Gastroesophageal sphincter (tissue), 4 donors: ENCODE data around the gene COX6B1. TPM values are rescaled to one million over a fixed set of nuclear protein-coding genes. Genes with fewer than 3 reads are reported as not detected.
"Not testable (repeated sequence)": the region's sequence is repeated elsewhere in the genome, so short reads cannot be mapped to it uniquely, and the experiment has no call there.

ENCODE experiments used
- ATAC-seq: fragments of 150-250 bp; one replicate; pipeline ENCODE4 v1.9.1; 2016; ENCODE audit warnings: mild to moderate bottlenecking, moderate library complexity
- H3K27ac ChIP-seq, 4 donors: fragments of 200-600 bp; sonication (generic) in 3 of 4; 1 replicate in 3 of 4; 2 replicates in 1 of 4; pipeline ENCODE4 v1.5.1; 2016 to 2019
- H3K27me3 ChIP-seq: fragments of 200-600 bp; sonication (generic); one replicate; pipeline ENCODE4 v1.5.1; 2019
- H3K36me3 ChIP-seq, 2 donors: fragments of 200-600 bp; sonication (generic); one replicate each; pipeline ENCODE4 v1.5.1; 2019; ENCODE audit warnings: control low read depth in 1 of 2
- H3K4me1 ChIP-seq, 3 donors: fragments of 200-600 bp; sonication (generic); 1 replicate in 2 of 3; 2 replicates in 1 of 3; pipeline ENCODE4 v1.5.1; 2016 to 2019; ENCODE audit warnings: control low read depth in 2 of 3
- H3K4me3 ChIP-seq, 2 donors: fragments of 200-600 bp; sonication (generic); one replicate each; pipeline ENCODE4 v1.5.1; 2019; ENCODE audit warnings: mild to moderate bottlenecking in 1 of 2, moderate library complexity in 1 of 2
- H3K9me3 ChIP-seq, 3 donors: fragments of 200-600 bp; sonication (generic); one replicate each; pipeline ENCODE4 v1.5.1; 2017 to 2019; ENCODE audit warnings: control low read depth in 2 of 3
- EP300 ChIP-seq: sonication (generic); formaldehyde crosslinking; IDR thresholded peaks from one replicate; pipeline ENCODE4 v1.6.1; 2017; ENCODE audit warnings: antibody characterized with exemption, mild to moderate bottlenecking
- POLR2A ChIP-seq, 2 donors: fragments of 450-650 bp; IDR thresholded peaks; one replicate each; pipeline ENCODE4 v1.6.1; 2017; ENCODE audit warnings: antibody characterized with exemption in 2 of 2, mild to moderate bottlenecking in 2 of 2, moderate library complexity in 1 of 2
- POLR2AphosphoS5 ChIP-seq: sonication (generic); formaldehyde crosslinking; IDR thresholded peaks from one replicate; pipeline ENCODE4 v1.6.1; 2017; ENCODE audit warnings: antibody characterized with exemption
- WGBS, 2 donors: methylation state at CpG; one replicate each; pipeline ENCODE4 v1.1.5; 2018; ENCODE audit warnings: low coverage in 1 of 2; 5-methylcytosine and 5-hydroxymethylcytosine counted together
- total RNA-seq, 4 donors: library from RNA; depleted of rRNA; stranded (reverse); fragments of >200 nt; gene quantifications; one replicate each; pipeline ENCODE4 v1.1.0, GENCODE V29; 2016
- TF ChIP-seq, protein P1 (sequence below), 4 experiments: fragments of 200-600 bp in 2 of 4; fragments of 450-650 bp in 2 of 4; sonication (generic) in 1 of 4; IDR thresholded peaks; one replicate each; pipeline ENCODE4 v1.5.1; 2017 to 2019; ENCODE audit warnings: antibody characterized with exemption in 4 of 4, mild to moderate bottlenecking in 2 of 4, moderate library complexity in 2 of 4

The COX6B1 gene
- total RNA-seq, 4 donors from 2014 or later, result 403 to 607 (median 414) TPM

DNA sequence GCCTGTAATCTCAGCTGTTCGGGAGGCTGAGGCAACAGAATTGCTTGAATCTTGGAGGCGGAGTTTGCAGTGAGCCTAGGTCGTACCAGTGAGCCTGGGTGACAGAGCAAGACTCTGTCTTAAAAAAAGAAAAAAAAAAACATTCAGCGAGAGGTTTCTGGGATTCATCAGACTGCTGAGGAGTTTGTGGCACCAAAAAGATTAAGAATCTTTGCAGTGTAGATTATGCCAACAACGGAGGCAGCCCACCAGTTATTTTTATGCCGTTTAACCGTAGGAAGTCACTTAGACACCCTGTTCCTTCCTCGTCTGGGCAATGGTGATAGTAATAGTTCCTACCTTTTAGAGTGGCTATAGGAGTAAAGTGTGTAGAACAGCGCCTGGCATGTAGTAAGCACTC is 2.5 kb downstream of the COX6B1 start:
- no peak for ATAC-seq
- Histone ChIP-seq H3K9me3 (no peaks in the 10 kb centered on the region), H3K36me3 (peaks cover 0 to 61% of the 10 kb centered on the region in 2 donors), H3K27me3 (no peaks in the 10 kb centered on the region), H3K4me3 (no peak overlapping the region), H3K4me1 (peaks cover 0 to 41% (median 8%) of the 10 kb centered on the region in 3 donors), H3K27ac (no peak overlapping the region)
- WGBS, 2 donors, result 67 to 85% methylated on average over 4 to 9 of the region's 9 CpGs
- TF ChIP-seq EP300 (no peak), POLR2A (IDR thresholded peaks at IDR 0.05) (no peak), POLR2AphosphoS5 (no peak)
- TF ChIP-seq, protein P1, sequence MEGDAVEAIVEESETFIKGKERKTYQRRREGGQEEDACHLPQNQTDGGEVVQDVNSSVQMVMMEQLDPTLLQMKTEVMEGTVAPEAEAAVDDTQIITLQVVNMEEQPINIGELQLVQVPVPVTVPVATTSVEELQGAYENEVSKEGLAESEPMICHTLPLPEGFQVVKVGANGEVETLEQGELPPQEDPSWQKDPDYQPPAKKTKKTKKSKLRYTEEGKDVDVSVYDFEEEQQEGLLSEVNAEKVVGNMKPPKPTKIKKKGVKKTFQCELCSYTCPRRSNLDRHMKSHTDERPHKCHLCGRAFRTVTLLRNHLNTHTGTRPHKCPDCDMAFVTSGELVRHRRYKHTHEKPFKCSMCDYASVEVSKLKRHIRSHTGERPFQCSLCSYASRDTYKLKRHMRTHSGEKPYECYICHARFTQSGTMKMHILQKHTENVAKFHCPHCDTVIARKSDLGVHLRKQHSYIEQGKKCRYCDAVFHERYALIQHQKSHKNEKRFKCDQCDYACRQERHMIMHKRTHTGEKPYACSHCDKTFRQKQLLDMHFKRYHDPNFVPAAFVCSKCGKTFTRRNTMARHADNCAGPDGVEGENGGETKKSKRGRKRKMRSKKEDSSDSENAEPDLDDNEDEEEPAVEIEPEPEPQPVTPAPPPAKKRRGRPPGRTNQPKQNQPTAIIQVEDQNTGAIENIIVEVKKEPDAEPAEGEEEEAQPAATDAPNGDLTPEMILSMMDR (IDR thresholded peaks at IDR 0.05), result no peak

GRCh38 chr19:35654828-35655227 is 6.7 kb downstream of the COX6B1 start:
- not testable (repeated sequence) for H3K9me3 ChIP-seq, H3K27ac ChIP-seq, H3K27me3 ChIP-seq, H3K4me3 ChIP-seq, ATAC-seq
- 82 to 100% methylated on average over 1 to 2 of the region's 6 CpGs for WGBS, 2 donors
- Histone ChIP-seq H3K36me3 (peaks cover 0 to 99% of the 10 kb centered on the region in 2 donors), H3K4me1 (peaks cover 0 to 18% (median 0%) of the 10 kb centered on the region in 3 donors)

GRCh38 chr19:35655600-35655999 is 7.5 kb downstream of the COX6B1 start:
- Histone ChIP-seq H3K27me3 (no peaks in the 10 kb centered on the region), H3K4me3 (no peak overlapping the region), H3K36me3 (peaks cover 0 to 100% of the 10 kb centered on the region in 2 donors), H3K27ac (no peak overlapping the region), H3K9me3 (no peaks in the 10 kb centered on the region), H3K4me1 (peaks cover 0 to 11% (median 0%) of the 10 kb centered on the region in 3 donors)
- no peak for ATAC-seq
- 85 to 90% methylated on average over 2 to 4 of the region's 4 CpGs for WGBS, 2 donors
- no peak for TF ChIP-seq POLR2AphosphoS5
- TF ChIP-seq EP300, result no peak
- no peak for TF ChIP-seq POLR2A (IDR thresholded peaks at IDR 0.05)
- TF ChIP-seq, protein P1 (IDR thresholded peaks at IDR 0.05), result no peak

- ATAC-seq, result no peak
- Histone ChIP-seq H3K9me3 (no peaks in the 10 kb centered on the region), H3K27me3 (no peaks in the 10 kb centered on the region), H3K4me1 (no peaks in the 10 kb centered on the region), H3K36me3 (peaks cover 0 to 100% of the 10 kb centered on the region in 2 donors), H3K4me3 (no peak overlapping the region), H3K27ac (no peak overlapping the region)
- TF ChIP-seq, protein P1 (IDR thresholded peaks at IDR 0.05), result no peak
- TF ChIP-seq POLR2AphosphoS5 (no peak), EP300 (no peak), POLR2A (IDR thresholded peaks at IDR 0.05) (no peak)
- 83 to 95% methylated on average over 1 to 5 of the region's 6 CpGs for WGBS, 2 donors
Observed at GRCh38 chr19:35656700-35657099, 8.6 kb downstream of the COX6B1 start.

GRCh38 chr19:35657904-35658700 is 10.0 kb downstream of the COX6B1 start:
- no peak for ATAC-seq
- Histone ChIP-seq H3K36me3 (peaks cover 0 to 100% of the 10 kb centered on the region in 2 donors), H3K4me1 (no peaks in the 10 kb centered on the region), H3K27ac (no peak overlapping the region), H3K27me3 (no peaks in the 10 kb centered on the region), H3K4me3 (no peak overlapping the region), H3K9me3 (no peaks in the 10 kb centered on the region)
- 80 to 86% methylated on average over 4 to 8 of the region's 15 CpGs for WGBS, 2 donors
- TF ChIP-seq POLR2AphosphoS5 (no peak), POLR2A (IDR thresholded peaks at IDR 0.05) (no peak), EP300 (no peak)
- TF ChIP-seq, protein P1 (IDR thresholded peaks at IDR 0.05), result no peak
